ENCODE measurements around the gene TFDP2.
"Not testable (repeated sequence)": the region's sequence is repeated elsewhere in the genome, so short reads cannot be mapped to it uniquely, and the experiment has no call there.

The TFDP2 gene

GRCh38 chr3:142127941-142128658 is 21.2 kb downstream of the TFDP2 start:
- no peak for DNase-seq

GRCh38 chr3:142124243-142124642 is 25.1 kb downstream of the TFDP2 start:
- no peak for DNase-seq

DNA sequence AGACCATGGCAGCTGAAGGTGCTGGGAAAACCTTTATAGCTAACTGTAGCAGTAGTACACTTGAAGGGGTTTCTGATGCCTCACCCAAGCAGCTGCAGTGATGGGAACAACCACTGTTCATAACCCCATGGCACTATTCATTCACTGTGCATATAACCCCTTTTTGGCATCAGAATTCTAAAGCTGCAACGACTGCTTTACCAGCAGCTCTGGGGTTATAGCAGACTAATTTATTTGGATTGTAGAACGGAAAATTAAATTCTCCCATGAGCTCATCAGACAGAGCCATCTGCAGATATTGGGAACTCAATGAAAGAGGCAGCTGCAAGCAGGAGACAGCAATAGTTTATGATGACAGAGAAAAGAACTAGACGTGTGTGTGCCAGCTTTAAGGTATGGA is 28.6 kb downstream of the TFDP2 start:
- DNase-seq, result no peak

GRCh38 chr3:142118911-142119310 is 30.4 kb downstream of the TFDP2 start:
- DNase-seq, result no peak

DNA sequence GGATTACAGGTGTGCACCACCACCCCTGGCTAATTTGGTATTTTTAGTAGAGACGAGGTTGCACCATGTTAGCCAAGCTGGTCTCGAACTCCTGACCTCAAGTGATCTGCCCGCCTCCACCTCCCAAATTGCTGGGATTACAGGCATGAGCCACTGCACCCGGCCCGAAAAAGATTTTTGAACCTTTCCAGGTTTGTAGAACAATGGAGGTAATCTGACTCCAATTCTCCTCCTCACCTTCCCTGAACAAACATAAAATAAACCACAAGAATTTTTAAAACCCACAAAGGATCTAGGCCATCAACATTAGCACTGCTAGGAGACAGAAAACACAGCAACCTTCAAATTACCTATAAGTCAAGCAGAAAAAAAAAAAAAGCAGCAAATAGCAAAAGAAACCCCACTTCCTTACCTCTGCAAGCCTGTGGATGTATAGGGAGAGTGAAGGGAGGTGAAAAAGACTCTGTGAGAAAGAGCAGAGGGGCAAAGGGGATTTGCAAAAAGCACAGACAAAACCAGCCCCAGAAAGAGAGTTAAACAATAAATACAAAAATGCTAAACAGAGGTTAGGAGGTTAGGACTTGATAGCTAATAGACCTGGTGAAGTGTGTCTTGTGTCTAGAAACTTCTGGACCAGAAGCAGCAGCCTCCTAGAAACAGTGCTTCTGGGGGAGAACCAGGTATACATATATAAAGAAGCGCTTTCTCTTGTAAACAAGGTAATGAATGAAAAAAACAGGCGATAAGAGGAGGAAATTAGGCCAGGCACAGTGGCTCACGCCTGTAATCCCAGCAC is 32.1 kb downstream of the TFDP2 start:
- DNase-seq, result no peak

GRCh38 chr3:142115867-142116668 is 33.3 kb downstream of the TFDP2 start:
- no peak for DNase-seq

DNA sequence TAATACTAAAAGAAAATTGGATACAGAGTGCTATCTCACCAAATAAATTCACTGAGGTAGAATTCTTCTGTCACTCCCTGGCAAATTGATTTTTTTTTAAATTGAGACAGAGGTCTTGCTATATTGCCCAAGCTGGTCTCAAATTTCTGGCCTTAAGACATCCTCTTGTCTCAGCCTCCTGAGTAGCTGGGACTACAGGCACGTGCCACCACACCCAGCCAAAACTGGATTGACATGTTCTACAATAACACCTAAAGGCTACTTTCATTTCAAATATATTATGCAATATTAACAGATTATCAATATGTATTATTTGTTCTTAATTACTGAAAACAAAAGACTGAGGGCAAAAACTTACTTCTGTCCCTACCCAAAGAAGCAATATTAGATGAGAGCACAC is 36.7 kb downstream of the TFDP2 start:
- no peak for DNase-seq

DNA sequence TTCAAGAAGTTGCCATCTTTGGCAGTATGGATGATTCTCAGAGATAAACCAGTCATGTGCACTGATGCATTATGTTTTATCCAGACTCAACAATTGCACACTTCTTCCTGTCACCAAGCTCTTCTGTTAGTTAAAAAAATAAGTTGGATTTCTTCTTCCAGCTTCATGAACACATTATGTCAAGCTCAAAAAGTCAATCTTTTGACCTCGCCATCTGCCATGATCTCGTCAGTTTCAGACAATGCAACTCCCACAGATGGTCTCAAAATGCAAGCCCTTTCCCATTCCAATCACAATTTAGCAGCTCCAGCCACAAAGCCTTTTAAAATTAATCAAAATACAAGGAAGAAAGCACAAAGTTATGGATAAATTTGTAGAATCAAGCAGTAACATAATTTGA is 42.8 kb downstream of the TFDP2 start:
- no peak for DNase-seq

GRCh38 chr3:142105991-142106390 is 43.4 kb downstream of the TFDP2 start:
- DNase-seq, result no peak

- no peak for DNase-seq
Measured at GRCh38 chr3:142104763-142105162, 44.6 kb downstream of the TFDP2 start.

DNA sequence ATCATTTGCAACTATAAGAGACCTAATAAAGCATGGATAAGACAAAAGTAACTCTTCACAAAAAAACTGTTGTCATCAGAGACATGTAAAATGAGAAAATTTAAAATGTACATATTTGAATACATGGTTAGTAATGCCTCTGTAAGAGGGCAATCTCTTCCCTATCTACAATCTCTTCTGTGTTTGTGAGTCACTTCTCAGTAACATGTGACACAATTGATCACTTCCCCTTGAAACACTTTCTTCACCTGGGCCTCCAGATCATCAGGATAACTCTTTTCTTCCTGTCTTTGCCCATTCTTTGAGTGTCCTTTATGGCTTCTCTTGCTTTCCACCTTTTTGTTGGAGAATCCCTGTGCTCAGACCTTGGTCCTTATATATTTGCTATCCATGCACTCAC is 50.4 kb downstream of the TFDP2 start:
- DNase-seq, result peak; percentile 45

DNA sequence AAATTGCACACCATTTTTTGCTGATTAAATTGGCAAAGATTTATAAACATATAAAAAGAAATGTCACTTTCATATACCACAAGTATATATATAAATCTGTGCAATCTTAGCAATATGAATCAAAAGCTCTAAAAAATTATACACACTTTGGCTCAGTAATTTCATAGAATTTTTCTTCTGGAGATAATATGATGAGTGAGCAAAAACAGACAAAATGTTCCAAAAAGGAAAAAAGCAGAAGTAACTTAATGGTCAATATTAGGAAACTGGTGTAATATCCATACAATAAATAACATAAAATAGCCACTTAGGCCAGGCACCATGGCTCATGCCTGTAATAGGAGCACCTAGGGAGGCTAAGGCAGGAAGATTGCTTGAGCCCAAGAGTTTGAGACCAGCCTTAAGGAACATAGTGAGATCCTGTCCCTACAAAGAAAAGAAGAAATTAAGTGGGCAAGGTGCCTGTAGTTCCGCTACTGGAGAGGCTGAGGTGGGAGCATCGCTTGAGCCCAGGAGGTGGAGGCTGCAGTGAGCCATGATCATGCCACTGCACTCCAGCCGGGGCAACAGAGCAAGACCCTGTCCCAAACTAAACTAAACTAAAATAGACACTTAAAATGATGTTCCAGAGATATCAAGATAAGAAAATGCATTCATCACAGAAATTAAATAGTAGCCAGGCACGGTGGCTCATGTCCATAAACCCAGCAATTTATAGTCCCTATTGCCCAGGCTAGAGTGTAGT is 52.1 kb downstream of the TFDP2 start:
- no peak for DNase-seq

GRCh38 chr3:142095841-142096240 is 53.5 kb downstream of the TFDP2 start:
- no peak for DNase-seq

DNA sequence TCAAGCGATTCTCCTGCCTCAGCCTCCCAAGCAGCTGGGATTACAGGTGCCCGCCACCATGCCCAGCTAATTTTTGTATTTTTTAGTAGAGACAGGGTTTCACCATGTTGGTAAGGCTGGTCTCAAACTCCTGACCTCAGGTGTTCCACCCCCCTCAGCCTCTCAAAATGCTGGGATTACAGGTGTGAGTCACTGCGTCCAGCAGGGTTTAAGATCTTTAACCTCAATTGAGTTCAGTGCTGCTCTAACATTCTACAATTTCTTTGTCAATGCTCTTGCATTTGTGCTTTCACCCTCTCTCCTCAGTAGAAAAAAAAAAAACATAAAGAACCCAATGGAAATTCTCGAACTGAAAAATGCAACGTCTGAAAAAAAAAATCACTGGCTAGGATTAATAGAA is 60.4 kb downstream of the TFDP2 start:
- DNase-seq, result not testable (repeated sequence)

- DNase-seq, result no peak
Measured at GRCh38 chr3:142088522-142088921, 60.8 kb downstream of the TFDP2 start.

GRCh38 chr3:142087676-142088075 is 61.7 kb downstream of the TFDP2 start:
- DNase-seq, result no peak

GRCh38 chr3:142086581-142087090 is 62.7 kb downstream of the TFDP2 start:
- no peak for DNase-seq

GRCh38 chr3:142081178-142081577 is 68.2 kb downstream of the TFDP2 start:
- DNase-seq, result no peak

DNA sequence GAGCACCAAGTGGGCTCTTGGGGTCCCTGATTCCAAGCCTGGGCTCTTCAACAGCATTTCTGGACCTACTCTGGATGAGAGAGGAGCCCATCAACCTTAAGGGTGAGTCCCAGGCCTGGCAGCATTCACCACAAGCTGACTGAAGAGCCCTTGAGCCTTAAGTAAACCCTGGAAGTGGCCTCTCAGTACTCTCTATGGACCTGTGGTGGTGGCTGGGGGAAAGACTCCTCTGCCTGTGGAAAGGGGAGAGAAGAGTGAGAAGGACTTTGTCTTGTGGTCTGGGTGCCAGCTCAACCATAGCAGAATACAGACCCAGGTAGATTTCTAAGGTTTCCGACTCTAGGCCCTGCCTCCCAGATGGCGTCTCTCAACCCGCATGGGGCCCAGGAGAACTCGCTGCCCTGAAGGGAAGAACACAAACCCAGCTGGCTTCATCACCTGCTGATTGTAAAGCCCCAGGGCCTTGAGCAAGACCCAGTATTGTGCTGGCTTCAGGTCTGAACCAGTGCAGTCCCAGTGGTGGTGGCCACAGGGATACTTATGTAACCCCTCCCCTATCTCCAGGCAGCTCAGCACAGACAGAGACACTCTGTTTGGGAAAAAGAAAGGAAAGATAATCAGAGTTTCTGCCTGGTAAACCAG is 71.4 kb downstream of the TFDP2 start:
- DNase-seq, result no peak

GRCh38 chr3:142077155-142077858 is 72.0 kb downstream of the TFDP2 start:
- DNase-seq, result no peak

DNA sequence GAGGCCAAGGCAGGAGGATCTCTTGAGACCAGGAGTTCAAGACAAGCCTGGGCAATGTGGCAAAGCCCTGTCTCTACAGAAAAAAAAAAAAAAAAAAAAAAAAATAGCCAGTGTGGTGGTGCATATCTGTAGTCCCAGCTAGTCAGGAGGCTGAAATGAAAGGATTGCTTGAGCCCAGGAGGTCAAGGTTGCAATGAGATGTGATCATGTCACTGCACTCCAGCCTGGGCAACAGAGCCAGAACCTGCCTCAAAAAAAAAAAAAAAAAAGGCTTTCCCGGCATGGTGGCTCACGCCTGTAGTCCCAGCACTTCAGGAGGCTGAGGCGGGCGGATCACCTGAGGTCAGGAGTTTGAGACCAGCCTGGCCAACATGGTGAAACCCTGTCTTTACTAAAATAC is 73.7 kb downstream of the TFDP2 start:
- not testable (repeated sequence) for DNase-seq

All from OCI-M1 (cell line).